ENCODE measurements around the gene MAP3K8. TPM values are rescaled to one million over a fixed set of nuclear protein-coding genes. Genes with fewer than 3 reads are reported as not detected.

Gene MAP3K8
- total and polyA plus RNA-seq, 2 experiments from 2014 or later, result 3.7 to 4.8 TPM

GRCh38 chr10:30404540-30404939 is 29.4 kb upstream of the MAP3K8 start:
- Histone ChIP-seq H3K9me2 (ENCODE audit: insufficient read depth) (no peaks in the 10 kb centered on the region), H4K20me1 (ENCODE audit: insufficient read depth) (no peaks in the 10 kb centered on the region), H3K36me3 (ENCODE audit: low read depth) (no peaks in the 10 kb centered on the region), H3K4me2 (ENCODE audit: unreplicated experiment) (no peak overlapping the region), H3F3A (ENCODE audit: insufficient read depth) (no peaks in the 10 kb centered on the region), H3K4me1 (ENCODE audit: insufficient read depth) (no peaks in the 10 kb centered on the region), H3K27ac (no peak overlapping the region), H3K4me3 (no peak overlapping the region), H3K27me3 (replicated peaks; ENCODE audit: insufficient read depth) (no peaks in the 10 kb centered on the region; the same call in 1 of the 2 replicates), H3K9ac (no peak overlapping the region), H3K9me3 (ENCODE audit: low read depth) (no peaks in the 10 kb centered on the region), H3K79me2 (ENCODE audit: insufficient read depth) (no peaks in the 10 kb centered on the region), H2AFZ (no peak overlapping the region)
- TF ChIP-seq EZH2 (IDR thresholded peaks at IDR 0.05; ENCODE audit: insufficient read depth, poor library complexity, severe bottlenecking), result no peak
- no peak for DNase-seq
- 63 to 68% methylated on average over 5 of the region's 5 CpGs for WGBS, 2 experiments (ENCODE audit: low coverage in 1 of 2, low lambda C conversion rate in 2 of 2, missing lambda C conversion rate in 2 of 2)
- in situ Hi-C loops (cut with MboI), result no loop called here

GRCh38 chr10:30411263-30411662 is 22.7 kb upstream of the MAP3K8 start:
- TF ChIP-seq EZH2 (IDR thresholded peaks at IDR 0.05; ENCODE audit: insufficient read depth, poor library complexity, severe bottlenecking) (no peak), EZH2phosphoT487 (IDR thresholded peaks at IDR 0.05; ENCODE audit: insufficient read depth, low read depth) (no peak)
- no peak overlapping the region for H3K4me3 ChIP-seq
- DNase-seq, result no peak
- no peaks in the 10 kb centered on the region for H3K9me3 ChIP-seq (ENCODE audit: low read depth)
- in situ Hi-C loops (cut with MboI), result loop anchor here (10.0 kb wide), 1 partner anchor 124 kb away; no protein-coding TSS in a partner anchor
- H3F3A ChIP-seq (ENCODE audit: insufficient read depth), result no peaks in the 10 kb centered on the region
- H4K20me1 ChIP-seq (ENCODE audit: insufficient read depth), result no peaks in the 10 kb centered on the region
- H3K36me3 ChIP-seq (ENCODE audit: low read depth), result no peaks in the 10 kb centered on the region
- no peak overlapping the region for H3K27ac ChIP-seq
- no peaks in the 10 kb centered on the region for H3K79me2 ChIP-seq (ENCODE audit: insufficient read depth)
- H3K9me2 ChIP-seq (ENCODE audit: insufficient read depth), result no peaks in the 10 kb centered on the region
- WGBS, 2 experiments (ENCODE audit: low coverage in 1 of 2, low lambda C conversion rate in 2 of 2, missing lambda C conversion rate in 2 of 2), result 85 to 95% methylated on average over 1 of the region's 1 CpG
- no peaks in the 10 kb centered on the region for H3K4me1 ChIP-seq (ENCODE audit: insufficient read depth)
- no peak overlapping the region for H2AFZ ChIP-seq
- H3K9ac ChIP-seq, result no peak overlapping the region
- H3K4me2 ChIP-seq (ENCODE audit: unreplicated experiment), result no peak overlapping the region
- H3K27me3 ChIP-seq (replicated peaks; ENCODE audit: insufficient read depth), result no peaks in the 10 kb centered on the region

- Histone ChIP-seq H3K27ac (no peak overlapping the region), H2AFZ (no peak overlapping the region), H3K36me3 (ENCODE audit: low read depth) (no peaks in the 10 kb centered on the region), H3K4me3 (no peak overlapping the region), H3F3A (ENCODE audit: insufficient read depth) (no peaks in the 10 kb centered on the region), H3K27me3 (replicated peaks; ENCODE audit: insufficient read depth) (no peaks in the 10 kb centered on the region), H3K4me2 (ENCODE audit: unreplicated experiment) (no peak overlapping the region), H3K9ac (no peak overlapping the region), H4K20me1 (ENCODE audit: insufficient read depth) (no peaks in the 10 kb centered on the region), H3K9me3 (ENCODE audit: low read depth) (no peaks in the 10 kb centered on the region), H3K79me2 (ENCODE audit: insufficient read depth) (no peaks in the 10 kb centered on the region), H3K9me2 (ENCODE audit: insufficient read depth) (no peaks in the 10 kb centered on the region), H3K4me1 (ENCODE audit: insufficient read depth) (no peaks in the 10 kb centered on the region)
- TF ChIP-seq EZH2 (IDR thresholded peaks at IDR 0.05; ENCODE audit: insufficient read depth, poor library complexity, severe bottlenecking), result no peak
- TF ChIP-seq EZH2phosphoT487 (IDR thresholded peaks at IDR 0.05; ENCODE audit: insufficient read depth, low read depth), result no peak
- in situ Hi-C loops (cut with MboI), result loop anchor here (10.0 kb wide), 1 partner anchor 122 kb away; no protein-coding TSS in a partner anchor
- no peak for DNase-seq
These were observed 21.1 kb upstream of the MAP3K8 start for GRCh38 chr10:30412901-30413300.

- TF ChIP-seq EZH2 (IDR thresholded peaks at IDR 0.05; ENCODE audit: insufficient read depth, poor library complexity, severe bottlenecking) (no peak), EZH2phosphoT487 (IDR thresholded peaks at IDR 0.05; ENCODE audit: insufficient read depth, low read depth) (no peak)
- WGBS, 2 experiments (ENCODE audit: low coverage in 1 of 2, low lambda C conversion rate in 2 of 2, missing lambda C conversion rate in 2 of 2), result 33 to 35% methylated on average over 3 of the region's 3 CpGs
- Histone ChIP-seq H3K4me3 (no peak overlapping the region), H3K36me3 (ENCODE audit: low read depth) (no peaks in the 10 kb centered on the region), H3K9ac (no peak overlapping the region), H2AFZ (no peak overlapping the region), H3K9me3 (ENCODE audit: low read depth) (no peaks in the 10 kb centered on the region), H3F3A (ENCODE audit: insufficient read depth) (no peaks in the 10 kb centered on the region), H3K9me2 (ENCODE audit: insufficient read depth) (no peaks in the 10 kb centered on the region), H3K27ac (no peak overlapping the region), H3K27me3 (replicated peaks; ENCODE audit: insufficient read depth) (no peaks in the 10 kb centered on the region), H4K20me1 (ENCODE audit: insufficient read depth) (no peaks in the 10 kb centered on the region), H3K4me2 (ENCODE audit: unreplicated experiment) (no peak overlapping the region), H3K4me1 (ENCODE audit: insufficient read depth) (no peaks in the 10 kb centered on the region), H3K79me2 (ENCODE audit: insufficient read depth) (no peaks in the 10 kb centered on the region)
- peak; percentile 83 for DNase-seq
- in situ Hi-C loops (cut with MboI), result loop anchor here (10.0 kb wide), 1 partner anchor 121 kb away; no protein-coding TSS in a partner anchor
These were observed 19.9 kb upstream of the MAP3K8 start for GRCh38 chr10:30413996-30414576.

GRCh38 chr10:30415593-30415992 is 18.4 kb upstream of the MAP3K8 start:
- H3K79me2 ChIP-seq (ENCODE audit: insufficient read depth), result no peaks in the 10 kb centered on the region
- in situ Hi-C loops (cut with MboI), result loop anchor here (10.0 kb wide), 1 partner anchor 119 kb away; no protein-coding TSS in a partner anchor
- 85 to 88% methylated on average over 7 of the region's 7 CpGs for WGBS, 2 experiments (ENCODE audit: low coverage in 1 of 2, low lambda C conversion rate in 2 of 2, missing lambda C conversion rate in 2 of 2)
- no peaks in the 10 kb centered on the region for H3K27me3 ChIP-seq (replicated peaks; ENCODE audit: insufficient read depth)
- H3K9ac ChIP-seq, result no peak overlapping the region
- H4K20me1 ChIP-seq (ENCODE audit: insufficient read depth), result no peaks in the 10 kb centered on the region
- no peaks in the 10 kb centered on the region for H3F3A ChIP-seq (ENCODE audit: insufficient read depth)
- H3K4me1 ChIP-seq (ENCODE audit: insufficient read depth), result no peaks in the 10 kb centered on the region
- no peaks in the 10 kb centered on the region for H3K9me3 ChIP-seq (ENCODE audit: low read depth)
- no peak overlapping the region for H3K27ac ChIP-seq
- H2AFZ ChIP-seq, result no peak overlapping the region
- no peaks in the 10 kb centered on the region for H3K36me3 ChIP-seq (ENCODE audit: low read depth)
- H3K4me2 ChIP-seq (ENCODE audit: unreplicated experiment), result no peak overlapping the region
- no peak overlapping the region for H3K4me3 ChIP-seq
- no peaks in the 10 kb centered on the region for H3K9me2 ChIP-seq (ENCODE audit: insufficient read depth)
- TF ChIP-seq EZH2phosphoT487 (IDR thresholded peaks at IDR 0.05; ENCODE audit: insufficient read depth, low read depth), result no peak
- TF ChIP-seq EZH2 (IDR thresholded peaks at IDR 0.05; ENCODE audit: insufficient read depth, poor library complexity, severe bottlenecking), result no peak
- no peak for DNase-seq
